Activated CD8-positive, alpha-beta memory T cell treated with anti-CD3 and anti-CD28 coated beads, Interleukin-2, amount 10 ng/mL, durations not matched to agents 7 days and 5 days (primary cell): Measurements from ENCODE around the gene PCDHB9. TPM values are rescaled to one million over a fixed set of nuclear protein-coding genes. Genes with fewer than 3 reads are reported as not detected.
"Not testable (repeated sequence)": the region's sequence is repeated elsewhere in the genome, so short reads cannot be mapped to it uniquely, and the experiment has no call there.

ENCODE experiments used
- ATAC-seq: fragments of 150-1000 bp; cut with Tn5 transposase; one replicate; pipeline ENCODE4 v1.10.0; 2021; ENCODE audit warnings: moderate library complexity
- CTCF ChIA-PET: fragments of 350-600 bp; sonication (Branson Sonifier 250); formaldehyde crosslinking; loops from one replicate; lab custom pipeline; 2021; ENCODE audit warnings: antibody characterized with exemption; lab: Charles Lee
- DNase-seq: peaks from one replicate; pipeline ENCODE4 v3.0.0-alpha.2; 2020
- H3K27ac Mint-ChIP-seq: one replicate; pipeline ENCODE4 v1.8.0; 2021; ENCODE audit warnings: mild to moderate bottlenecking, mixed read lengths
- H3K27me3 Mint-ChIP-seq: one replicate; pipeline ENCODE4 v1.8.0; 2021; ENCODE audit warnings: mixed read lengths
- H3K36me3 Mint-ChIP-seq: one replicate; pipeline ENCODE4 v1.8.0; 2021; ENCODE audit warnings: mild to moderate bottlenecking, mixed read lengths
- H3K4me1 Mint-ChIP-seq: one replicate; pipeline ENCODE4 v1.8.0; 2021; ENCODE audit warnings: mixed read lengths
- H3K4me3 Mint-ChIP-seq: one replicate; pipeline ENCODE4 v1.8.0; 2021; ENCODE audit warnings: mild to moderate bottlenecking, moderate library complexity, mixed read lengths
- H3K9me3 Mint-ChIP-seq: one replicate; pipeline ENCODE4 v1.8.0; 2022; ENCODE audit warnings: low read depth, mixed read lengths
- total RNA-seq, 2 experiments: library from RNA; stranded (reverse); gene quantifications; one replicate each; pipeline ENCODE4 v1.2.3, GENCODE V29; 2021

The PCDHB9 gene
- not detected for total RNA-seq

DNA sequence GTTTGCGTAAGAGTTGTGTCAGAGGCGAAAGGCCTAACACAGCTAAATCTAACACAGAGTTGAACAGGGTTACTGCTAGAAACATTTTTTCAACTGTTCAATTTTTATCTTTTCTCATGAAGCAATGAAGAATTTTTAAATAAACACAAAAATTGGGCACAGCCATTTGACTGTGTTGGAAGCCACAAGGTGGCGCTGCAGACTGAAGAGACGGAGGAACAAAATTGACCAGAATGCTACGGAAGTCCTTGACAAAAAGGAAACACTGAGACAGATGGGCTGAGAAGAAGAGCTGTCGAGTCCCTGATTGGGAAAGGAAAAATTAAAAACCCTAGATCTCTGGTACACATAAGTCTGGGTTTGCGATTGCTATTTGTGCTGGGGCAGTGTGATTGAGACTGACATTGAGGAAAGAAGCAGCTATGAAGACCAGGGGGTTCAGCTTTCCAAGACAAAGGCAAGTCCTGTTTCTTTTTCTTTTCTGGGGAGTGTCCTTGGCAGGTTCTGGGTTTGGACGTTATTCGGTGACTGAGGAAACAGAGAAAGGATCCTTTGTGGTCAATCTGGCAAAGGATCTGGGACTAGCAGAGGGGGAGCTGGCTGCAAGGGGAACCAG lies at the start of gene PCDHB9:
Gene PCDHB9, plus strand, starts transcription at position 265 of the 616 bp plus-strand sequence. Its CDS starts 158 bp downstream, at position 423.
- Mint-ChIP-seq H3K4me3 (no peak within 1 kb of the TSS), H3K9me3 (peaks cover 11% of the 10 kb centered on the region), H3K27me3 (peaks cover 15% of the 10 kb centered on the region), H3K4me1 (no peaks in the 10 kb centered on the region), H3K36me3 (peaks cover 2% of the 10 kb centered on the region), H3K27ac (no peak within 1 kb of the TSS)
- ATAC-seq (no peak), DNase-seq (no peak)
- CTCF ChIA-PET, result interaction anchor here (1.4 to 1.5 kb wide), 2 partner anchors 13 to 377 kb away, joined by 3 to 5 read pairs; no protein-coding TSS in a partner anchor

DNA sequence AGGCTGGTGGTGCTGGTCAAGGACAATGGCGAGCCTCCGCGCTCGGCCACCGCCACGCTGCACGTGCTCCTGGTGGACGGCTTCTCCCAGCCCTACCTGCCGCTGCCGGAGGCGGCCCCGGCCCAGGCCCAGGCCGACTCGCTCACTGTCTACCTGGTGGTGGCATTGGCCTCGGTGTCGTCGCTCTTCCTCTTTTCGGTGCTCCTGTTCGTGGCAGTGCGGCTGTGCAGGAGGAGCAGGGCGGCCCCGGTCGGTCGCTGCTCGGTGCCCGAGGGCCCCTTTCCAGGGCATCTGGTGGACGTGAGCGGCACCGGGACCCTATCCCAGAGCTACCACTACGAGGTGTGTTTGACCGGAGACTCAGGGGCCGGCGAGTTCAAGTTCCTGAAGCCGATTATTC lies 49.6 kb upstream of the PCDHB9 start:
- ATAC-seq, CTCF ChIA-PET, H3K36me3 Mint-ChIP-seq, H3K9me3 Mint-ChIP-seq, DNase-seq, H3K4me1 Mint-ChIP-seq, H3K4me3 Mint-ChIP-seq, H3K27me3 Mint-ChIP-seq, H3K27ac Mint-ChIP-seq: not testable (repeated sequence)

DNA sequence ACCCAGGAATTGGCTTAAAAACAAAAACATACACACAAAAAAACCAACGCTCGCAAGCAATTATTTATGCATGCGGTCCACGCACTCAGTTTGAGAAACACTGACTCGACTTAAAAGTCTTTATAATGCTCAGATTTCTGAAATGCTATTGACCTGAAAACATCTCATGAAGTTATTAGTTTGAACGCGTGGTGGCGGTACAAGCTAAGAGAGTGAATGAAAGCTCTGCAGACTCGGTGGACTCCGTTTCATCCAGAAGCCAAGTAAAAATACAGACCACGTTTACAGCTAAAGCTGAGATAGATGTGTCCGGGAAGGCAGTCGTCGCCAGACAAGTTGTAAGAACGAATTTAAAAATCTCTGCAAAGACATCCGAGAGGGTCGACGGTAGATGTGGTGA lies 37.1 kb upstream of the PCDHB9 start, which contains the start of gene PCDHB6:
Gene PCDHB6, plus strand, starts transcription at position 246 of the 400 bp plus-strand sequence. CDS start 201 bp downstream, outside the sequence.
- Mint-ChIP-seq H3K4me3 (no peak within 1 kb of the TSS), H3K36me3 (peaks cover 6% of the 10 kb centered on the region), H3K9me3 (peaks cover 8% of the 10 kb centered on the region), H3K4me1 (no peaks in the 10 kb centered on the region), H3K27ac (no peak within 1 kb of the TSS), H3K27me3 (no peaks in the 10 kb centered on the region)
- ATAC-seq (no peak), DNase-seq (no peak)
- CTCF ChIA-PET, result no interaction called here

GRCh38 chr5:141150224-141150992 lies 36.6 kb upstream of the PCDHB9 start:
- H3K27ac Mint-ChIP-seq, result no peak overlapping the region
- H3K4me1 Mint-ChIP-seq, result no peaks in the 10 kb centered on the region
- no peaks in the 10 kb centered on the region for H3K27me3 Mint-ChIP-seq
- CTCF ChIA-PET, result no interaction called here
- peaks cover 8% of the 10 kb centered on the region for H3K9me3 Mint-ChIP-seq
- H3K36me3 Mint-ChIP-seq, result peaks cover 6% of the 10 kb centered on the region
- no peak overlapping the region for H3K4me3 Mint-ChIP-seq
- DNase-seq (no peak), ATAC-seq (no peak)

GRCh38 chr5:141150993-141151325 lies 36.0 kb upstream of the PCDHB9 start:
- DNase-seq (no peak), ATAC-seq (no peak)
- H3K36me3 Mint-ChIP-seq, result peaks cover 6% of the 10 kb centered on the region
- no peaks in the 10 kb centered on the region for H3K27me3 Mint-ChIP-seq
- H3K4me1 Mint-ChIP-seq, result no peaks in the 10 kb centered on the region
- H3K4me3 Mint-ChIP-seq, result no peak overlapping the region
- CTCF ChIA-PET, result no interaction called here
- peaks cover 8% of the 10 kb centered on the region for H3K9me3 Mint-ChIP-seq
- no peak overlapping the region for H3K27ac Mint-ChIP-seq

DNA sequence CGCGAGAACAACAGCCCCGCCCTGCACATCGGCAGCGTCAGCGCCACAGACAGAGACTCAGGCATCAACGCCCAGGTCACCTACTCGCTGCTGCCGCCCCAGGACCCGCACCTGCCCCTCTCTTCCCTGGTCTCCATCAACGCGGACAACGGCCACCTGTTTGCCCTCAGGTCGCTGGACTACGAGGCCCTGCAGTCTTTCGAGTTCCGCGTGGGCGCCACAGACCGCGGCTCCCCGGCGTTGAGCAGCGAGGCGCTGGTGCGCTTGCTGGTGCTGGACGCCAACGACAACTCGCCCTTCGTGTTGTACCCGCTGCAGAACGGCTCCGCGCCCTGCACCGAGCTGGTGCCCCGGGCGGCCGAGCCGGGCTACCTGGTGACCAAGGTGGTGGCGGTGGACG lies 35.3 kb upstream of the PCDHB9 start:
- H3K27ac Mint-ChIP-seq, H3K4me1 Mint-ChIP-seq, H3K4me3 Mint-ChIP-seq, ATAC-seq, CTCF ChIA-PET, H3K36me3 Mint-ChIP-seq, H3K27me3 Mint-ChIP-seq, H3K9me3 Mint-ChIP-seq, DNase-seq: not testable (repeated sequence)

GRCh38 chr5:141152096-141152495 lies 34.9 kb upstream of the PCDHB9 start:
- ATAC-seq, DNase-seq, CTCF ChIA-PET, H3K27ac Mint-ChIP-seq, H3K27me3 Mint-ChIP-seq, H3K36me3 Mint-ChIP-seq, H3K4me3 Mint-ChIP-seq, H3K4me1 Mint-ChIP-seq: not testable (repeated sequence)
- peaks cover 11% of the 10 kb centered on the region for H3K9me3 Mint-ChIP-seq

GRCh38 chr5:141155540-141156374 lies 31.2 kb upstream of the PCDHB9 start:
- DNase-seq (no peak), ATAC-seq (no peak)
- Mint-ChIP-seq H3K27ac (no peak overlapping the region), H3K27me3 (no peaks in the 10 kb centered on the region), H3K9me3 (peaks cover 12% of the 10 kb centered on the region), H3K4me1 (no peaks in the 10 kb centered on the region), H3K4me3 (no peak overlapping the region), H3K36me3 (peaks cover 6% of the 10 kb centered on the region)
- CTCF ChIA-PET, result no interaction called here

DNA sequence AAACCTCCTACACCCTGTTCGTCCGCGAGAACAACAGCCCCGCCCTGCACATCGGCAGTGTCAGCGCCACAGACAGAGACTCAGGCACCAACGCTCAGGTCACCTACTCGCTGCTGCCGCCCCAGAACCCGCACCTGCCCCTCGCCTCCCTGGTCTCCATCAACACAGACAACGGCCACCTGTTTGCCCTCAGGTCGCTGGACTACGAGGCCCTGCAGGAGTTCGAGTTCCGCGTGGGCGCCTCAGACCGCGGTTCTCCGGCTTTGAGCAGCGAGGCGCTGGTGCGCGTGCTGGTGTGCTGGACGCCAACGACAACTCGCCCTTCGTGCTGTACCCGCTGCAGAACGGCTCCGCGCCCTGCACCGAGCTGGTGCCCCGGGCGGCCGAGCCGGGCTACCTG lies 29.6 kb upstream of the PCDHB9 start:
- CTCF ChIA-PET, H3K27ac Mint-ChIP-seq, DNase-seq, H3K27me3 Mint-ChIP-seq, H3K4me1 Mint-ChIP-seq, H3K36me3 Mint-ChIP-seq, H3K4me3 Mint-ChIP-seq, H3K9me3 Mint-ChIP-seq, ATAC-seq: not testable (repeated sequence)

GRCh38 chr5:141157901-141158300 lies 29.1 kb upstream of the PCDHB9 start:
- H3K27ac Mint-ChIP-seq, DNase-seq, H3K4me3 Mint-ChIP-seq, ATAC-seq, H3K4me1 Mint-ChIP-seq, CTCF ChIA-PET, H3K27me3 Mint-ChIP-seq, H3K36me3 Mint-ChIP-seq, H3K9me3 Mint-ChIP-seq: not testable (repeated sequence)

DNA sequence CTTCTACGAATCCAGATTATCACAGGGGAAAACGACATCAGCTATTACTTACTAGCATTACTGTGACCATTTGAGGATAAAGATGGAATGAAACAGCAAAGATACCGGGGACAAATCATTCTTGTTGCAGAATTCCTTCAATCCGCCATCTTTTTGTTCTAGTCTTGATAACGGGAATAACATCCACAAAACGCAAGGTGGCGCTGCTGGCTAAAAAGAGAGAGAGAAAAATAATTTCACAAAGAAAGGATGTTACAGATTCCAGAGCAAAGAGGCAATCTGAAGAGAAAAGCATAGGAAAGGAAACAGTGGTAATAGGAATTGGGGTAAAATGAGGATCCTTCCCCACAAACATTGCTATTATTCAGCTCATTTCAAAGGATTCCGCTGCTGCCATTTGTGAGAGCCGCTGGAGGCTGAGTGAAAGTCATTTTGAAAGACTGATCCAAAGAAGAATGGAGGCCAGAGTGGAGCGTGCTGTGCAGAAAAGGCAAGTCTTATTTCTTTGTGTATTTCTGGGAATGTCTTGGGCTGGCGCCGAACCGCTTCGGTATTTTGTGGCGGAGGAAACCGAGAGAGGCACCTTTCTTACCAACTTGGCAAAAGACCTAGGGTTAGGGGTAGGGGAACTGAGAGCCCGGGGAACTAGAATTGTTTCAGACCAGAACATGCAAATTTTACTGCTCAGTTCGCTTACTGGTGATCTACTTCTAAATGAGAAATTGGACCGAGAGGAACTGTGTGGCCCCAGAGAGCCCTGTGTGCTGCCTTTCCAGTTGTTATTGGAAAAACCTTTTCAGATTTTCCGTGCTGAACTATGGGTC lies 14.4 kb upstream of the PCDHB9 start, which contains the start of gene PCDHB7:
Gene PCDHB7, plus strand, starts transcription at position 264 of the 824 bp plus-strand sequence. Its CDS starts 192 bp downstream, at position 456.
- ATAC-seq, result no peak
- Mint-ChIP-seq H3K27ac (no peak within 1 kb of the TSS), H3K27me3 (peaks cover 5% of the 10 kb centered on the region), H3K4me3 (no peak within 1 kb of the TSS), H3K9me3 (peaks cover 9% of the 10 kb centered on the region), H3K36me3 (peaks cover 3% of the 10 kb centered on the region), H3K4me1 (no peaks in the 10 kb centered on the region)
- CTCF ChIA-PET, result no interaction called here
- no peak for DNase-seq

DNA sequence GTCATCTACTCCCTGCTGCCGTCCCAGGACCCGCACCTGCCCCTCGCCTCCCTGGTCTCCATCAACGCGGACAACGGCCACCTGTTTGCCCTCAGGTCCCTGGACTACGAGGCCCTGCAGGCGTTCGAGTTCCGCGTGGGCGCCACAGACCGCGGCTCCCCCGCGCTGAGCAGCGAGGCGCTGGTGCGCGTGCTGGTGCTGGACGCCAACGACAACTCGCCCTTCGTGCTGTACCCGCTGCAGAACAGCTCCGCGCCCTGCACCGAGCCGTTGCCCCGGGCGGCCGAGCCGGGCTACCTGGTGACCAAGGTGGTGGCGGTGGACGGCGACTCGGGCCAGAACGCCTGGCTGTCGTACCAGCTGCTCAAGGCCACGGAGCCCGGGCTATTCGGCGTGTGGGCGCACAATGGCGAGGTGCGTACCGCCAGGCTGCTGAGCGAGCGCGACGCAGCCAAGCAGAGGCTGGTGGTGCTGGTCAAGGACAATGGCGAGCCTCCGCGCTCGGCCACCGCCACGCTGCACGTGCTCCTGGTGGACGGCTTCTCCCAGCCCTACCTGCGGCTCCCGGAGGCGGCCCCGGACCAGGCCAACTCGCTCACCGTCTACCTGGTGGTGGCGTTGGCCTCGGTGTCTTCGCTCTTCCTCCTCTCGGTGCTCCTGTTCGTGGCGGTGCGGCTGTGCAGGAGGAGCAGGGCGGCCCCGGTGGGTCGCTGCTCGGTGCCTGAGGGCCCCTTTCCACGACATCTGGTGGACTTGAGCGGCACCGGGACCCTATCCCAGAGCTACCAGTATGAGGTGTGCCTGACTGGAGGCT lies 12.5 kb upstream of the PCDHB9 start:
- not testable (repeated sequence) for ATAC-seq

More for the DNA sequence above, 12.5 kb upstream of the PCDHB9 start:
- H3K27me3 Mint-ChIP-seq, H3K9me3 Mint-ChIP-seq, H3K36me3 Mint-ChIP-seq, H3K4me3 Mint-ChIP-seq, CTCF ChIA-PET, H3K27ac Mint-ChIP-seq, H3K4me1 Mint-ChIP-seq, DNase-seq: not testable (repeated sequence)
